CD1c-positive myeloid dendritic cell (primary cell): ENCODE data around the gene IGSF21.

Experiments
- DNase-seq: peaks from one replicate; pipeline ENCODE4 v3.0.0-alpha.2; 2016; ENCODE audit errors: extremely low spot score

The IGSF21 gene

GRCh38 chr1:18145851-18146618 lies 38.4 kb downstream of the IGSF21 start:
- DNase-seq: no peak

DNA sequence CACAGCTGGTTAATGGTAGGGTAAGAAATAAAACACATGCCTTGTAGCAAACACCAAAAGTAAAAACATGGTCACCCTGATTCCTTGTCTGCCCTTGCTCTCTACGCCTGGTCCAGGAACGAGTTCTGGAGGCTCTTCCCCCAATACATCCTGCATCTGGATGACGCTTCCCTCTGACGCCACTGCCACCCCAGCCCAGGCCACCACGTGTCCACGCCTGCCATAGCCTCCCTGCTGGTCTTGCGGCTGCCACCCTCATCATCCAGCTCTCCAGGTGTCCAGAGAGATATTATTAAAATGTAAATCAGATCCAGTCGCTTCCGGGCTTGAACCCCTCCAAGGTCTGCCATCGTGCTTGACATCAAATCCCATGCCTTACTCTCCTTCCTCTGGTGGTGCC lies 39.3 kb downstream of the IGSF21 start:
- DNase-seq: no peak

DNA sequence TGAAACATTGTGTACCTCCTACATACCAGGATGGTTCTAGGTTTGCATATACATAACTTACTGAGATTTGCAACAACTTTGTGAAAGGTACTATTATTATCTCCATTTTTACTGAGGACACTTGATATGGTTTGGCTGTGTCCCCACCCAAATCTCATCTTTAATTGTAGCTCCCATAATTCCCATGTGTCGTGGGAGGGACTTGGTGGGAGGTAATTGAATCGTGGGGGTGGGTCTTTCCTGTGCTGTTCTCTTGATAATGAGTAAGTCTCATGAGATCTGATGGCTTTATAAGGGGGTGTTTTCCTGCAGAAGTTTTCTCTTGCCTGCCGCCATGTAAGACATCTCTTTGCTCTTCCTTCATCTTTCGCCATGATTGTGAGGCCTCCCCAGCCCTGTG lies 40.1 kb downstream of the IGSF21 start:
- DNase-seq: no peak

DNA sequence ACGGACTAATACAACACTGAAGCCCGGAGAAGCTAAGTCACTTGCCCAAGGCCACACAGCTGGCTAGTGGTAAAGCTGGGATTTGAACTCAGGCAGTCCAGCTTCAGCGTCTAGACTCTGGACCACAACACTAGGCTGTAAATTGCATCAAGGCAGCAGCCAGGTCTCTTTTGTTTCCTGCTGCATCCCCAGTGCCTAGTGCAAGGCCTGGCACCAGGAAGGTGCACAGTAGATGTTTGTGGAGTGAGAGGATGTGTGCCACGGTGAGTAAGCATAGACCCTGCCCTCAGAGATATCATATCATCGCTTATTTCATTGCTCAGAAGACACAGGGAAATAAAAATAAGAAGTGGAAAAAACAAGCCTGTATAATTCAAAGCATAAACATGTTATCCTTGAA lies 40.9 kb downstream of the IGSF21 start:
- DNase-seq: no peak

DNA sequence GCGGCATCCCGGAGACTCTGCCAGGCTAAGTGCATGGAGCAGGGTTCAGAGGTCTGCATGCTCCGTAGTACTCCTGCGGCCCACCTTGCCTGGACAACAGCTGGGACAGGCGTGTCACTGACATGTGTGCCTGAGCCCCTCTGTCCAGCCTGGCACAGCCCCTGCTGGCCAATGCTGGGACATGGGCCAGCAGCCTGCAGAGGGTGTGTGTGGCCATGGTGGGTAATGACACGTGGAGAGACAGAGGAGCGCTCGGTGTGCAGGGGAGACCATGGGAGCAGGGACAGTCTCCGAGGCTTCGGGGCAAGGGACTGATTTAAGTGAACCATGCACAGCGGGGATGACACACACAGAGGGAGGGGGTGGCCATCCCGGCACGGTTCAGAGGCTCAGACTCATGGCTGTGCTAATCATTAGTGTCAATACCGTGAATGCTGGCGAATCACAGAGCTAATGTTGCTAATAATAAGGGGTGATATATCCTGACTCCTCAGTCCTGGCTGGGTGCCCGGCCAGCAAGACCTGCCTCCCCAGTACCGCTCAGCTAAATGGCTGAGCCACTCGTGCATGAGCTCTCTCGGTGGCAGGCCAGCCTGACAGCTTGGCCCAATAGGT lies 41.5 kb downstream of the IGSF21 start:
- DNase-seq: no peak

GRCh38 chr1:18151436-18152122 lies 44.0 kb downstream of the IGSF21 start:
- DNase-seq: no peak

GRCh38 chr1:18154430-18155194 lies 47.0 kb downstream of the IGSF21 start:
- DNase-seq: no peak

DNA sequence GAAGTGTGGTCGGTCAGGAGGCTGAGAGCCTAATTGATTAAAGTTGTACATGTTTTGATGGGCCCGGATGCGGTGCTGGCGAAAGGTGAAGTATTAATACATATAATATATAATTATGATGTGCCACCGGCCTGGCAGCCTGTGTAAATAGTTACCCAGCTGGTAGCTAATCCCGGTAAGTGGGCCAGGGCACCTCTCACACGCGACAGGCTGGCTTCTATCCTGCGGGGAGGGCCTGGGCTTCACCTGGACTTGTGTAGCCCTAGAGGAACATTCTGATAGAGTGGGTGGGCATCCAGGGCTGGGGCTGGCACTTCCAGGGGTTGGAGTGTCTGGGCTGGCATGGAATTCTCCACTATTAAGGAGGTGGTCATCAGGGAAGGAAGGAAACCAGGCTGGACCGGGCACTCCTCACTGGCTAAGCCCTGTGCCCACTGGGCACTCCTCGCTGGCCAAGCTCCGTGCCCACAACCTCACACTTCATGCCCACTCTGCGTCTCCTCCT lies 48.3 kb downstream of the IGSF21 start:
- DNase-seq: no peak

GRCh38 chr1:18157352-18157751 lies 49.8 kb downstream of the IGSF21 start:
- no peak for DNase-seq

DNA sequence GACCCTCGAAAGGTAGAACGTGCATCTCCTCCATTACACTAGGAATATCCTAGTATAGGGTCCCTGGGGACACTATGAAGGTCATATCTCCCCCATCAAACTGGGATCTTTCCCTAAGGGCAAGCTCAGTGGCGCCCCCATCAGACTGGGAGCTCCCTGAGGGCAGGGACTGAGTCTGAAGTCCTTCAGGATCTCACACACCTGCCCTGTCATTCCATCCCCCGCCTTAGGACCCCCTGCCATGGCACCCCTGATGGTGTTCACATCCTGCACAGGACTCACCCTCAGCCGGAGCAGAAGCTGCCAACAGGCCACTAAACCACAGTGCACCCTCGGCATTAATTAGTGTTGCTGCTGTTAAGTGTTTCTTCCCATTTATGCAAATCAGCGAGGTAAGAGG lies 50.4 kb downstream of the IGSF21 start:
- no peak for DNase-seq

DNA sequence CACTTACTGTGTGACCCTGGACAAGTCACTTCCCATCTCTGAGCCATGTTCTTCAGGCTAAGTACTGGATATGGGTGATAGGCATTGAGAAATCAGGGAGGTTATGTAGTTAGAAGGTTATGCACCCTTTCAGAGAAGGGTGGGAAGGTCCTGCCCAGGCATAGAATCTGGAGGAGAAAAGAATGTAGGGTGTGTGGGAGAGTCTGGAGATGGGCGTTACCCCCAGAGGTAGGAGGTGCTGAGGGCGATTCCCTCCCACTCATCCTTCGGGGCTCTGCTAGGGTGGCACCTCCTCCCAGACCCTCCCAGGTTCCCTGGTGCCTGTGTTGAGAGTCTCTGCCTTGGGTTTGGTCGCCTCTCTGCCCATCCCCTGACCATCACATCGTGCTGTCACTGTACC lies 51.1 kb downstream of the IGSF21 start:
- DNase-seq: no peak

DNA sequence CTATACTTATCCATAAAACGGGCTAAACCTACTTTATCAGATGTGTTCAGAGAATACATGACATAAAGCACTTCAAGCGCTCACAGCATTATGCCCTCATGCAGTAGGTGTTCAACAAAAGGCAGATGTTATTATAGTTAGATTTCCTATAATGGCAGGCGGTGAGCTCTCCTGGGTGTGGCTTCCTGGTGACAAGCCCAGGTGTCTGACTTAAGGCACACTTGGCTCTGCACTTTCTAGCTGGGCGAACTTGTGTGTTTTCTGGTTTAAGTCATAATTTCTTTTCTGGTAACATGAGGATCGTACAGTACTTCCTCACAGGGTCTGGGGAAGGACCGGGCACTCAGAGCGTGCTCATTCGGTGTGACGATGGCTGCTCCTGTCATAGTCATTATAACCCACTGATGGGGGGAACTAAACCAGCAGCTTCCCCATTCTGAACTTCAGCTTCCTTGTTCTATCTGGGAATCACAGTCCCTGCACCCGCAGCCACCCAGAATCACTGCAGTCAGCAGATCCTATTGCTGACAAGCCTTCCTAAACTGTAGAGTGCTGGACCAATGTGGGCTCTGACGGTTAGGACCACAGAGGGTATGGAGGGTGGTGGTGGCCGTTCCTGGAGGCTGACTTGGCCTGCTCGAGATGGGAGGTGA lies 52.8 kb downstream of the IGSF21 start:
- peak; percentile 89 for DNase-seq

DNA sequence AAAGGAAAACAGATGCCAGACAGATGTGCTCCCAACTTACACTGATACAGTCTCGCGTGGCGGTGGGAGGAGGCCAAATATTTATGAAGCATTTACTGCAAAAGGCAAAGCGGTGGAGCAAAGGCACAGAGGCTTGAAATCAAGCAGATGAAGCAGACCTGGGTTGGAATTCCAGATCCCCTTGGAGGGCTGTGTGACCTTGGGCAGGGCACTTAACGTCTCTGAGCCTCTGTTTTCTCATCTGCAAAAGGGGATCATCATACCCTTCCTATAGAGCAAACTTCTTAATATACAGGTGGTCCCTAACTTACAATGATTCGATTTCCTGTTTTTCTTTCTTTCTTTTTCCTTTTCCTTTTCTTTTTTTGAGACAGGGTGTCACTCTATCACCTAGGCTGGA lies 54.1 kb downstream of the IGSF21 start:
- no peak for DNase-seq

DNA sequence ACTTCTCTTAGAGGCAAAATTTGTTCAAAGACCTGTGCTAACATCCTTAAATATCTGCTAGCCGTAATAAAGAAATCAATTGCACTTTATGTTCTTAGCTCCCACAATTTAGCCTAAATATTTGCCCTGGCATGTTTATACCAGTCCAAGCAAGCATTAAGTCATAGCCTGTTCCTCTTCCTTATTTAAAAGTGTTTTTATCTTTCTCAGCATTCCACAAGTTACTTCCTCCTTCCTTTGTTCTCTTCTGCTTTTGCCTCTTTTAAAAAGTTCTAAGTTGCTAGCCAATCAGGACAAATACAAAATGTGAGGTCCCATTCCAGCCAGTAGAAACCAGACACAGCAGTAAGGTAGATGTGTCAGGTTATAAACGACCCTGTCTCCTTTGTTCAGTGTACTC lies 58.0 kb downstream of the IGSF21 start:
- DNase-seq: peak; percentile 16

- DNase-seq: no peak
Observed at GRCh38 chr1:18166341-18166740, 58.7 kb downstream of the IGSF21 start.

- DNase-seq: no peak
Observed at GRCh38 chr1:18166929-18167328, 59.3 kb downstream of the IGSF21 start.

DNA sequence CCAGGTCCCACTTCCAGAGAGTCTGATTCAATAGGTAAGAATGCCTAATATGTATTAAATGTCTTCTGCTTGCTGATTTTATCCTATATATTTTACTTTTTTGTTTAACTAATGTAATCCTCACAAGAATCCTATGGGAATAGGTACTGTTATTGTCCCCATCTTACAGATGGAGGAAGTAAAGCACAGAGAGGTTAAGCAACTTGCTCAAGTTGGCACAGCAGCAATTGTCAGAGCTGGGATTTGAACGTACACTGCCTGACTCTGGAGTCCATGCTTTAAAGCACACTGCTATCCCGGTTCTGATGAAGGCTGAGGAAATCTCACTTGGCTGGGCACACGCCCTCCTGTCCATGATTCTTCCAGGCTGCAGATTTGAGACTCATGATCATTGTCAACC lies 62.8 kb downstream of the IGSF21 start:
- no peak for DNase-seq

- DNase-seq: no peak
Observed at GRCh38 chr1:18174037-18174436, 66.4 kb downstream of the IGSF21 start.

DNA sequence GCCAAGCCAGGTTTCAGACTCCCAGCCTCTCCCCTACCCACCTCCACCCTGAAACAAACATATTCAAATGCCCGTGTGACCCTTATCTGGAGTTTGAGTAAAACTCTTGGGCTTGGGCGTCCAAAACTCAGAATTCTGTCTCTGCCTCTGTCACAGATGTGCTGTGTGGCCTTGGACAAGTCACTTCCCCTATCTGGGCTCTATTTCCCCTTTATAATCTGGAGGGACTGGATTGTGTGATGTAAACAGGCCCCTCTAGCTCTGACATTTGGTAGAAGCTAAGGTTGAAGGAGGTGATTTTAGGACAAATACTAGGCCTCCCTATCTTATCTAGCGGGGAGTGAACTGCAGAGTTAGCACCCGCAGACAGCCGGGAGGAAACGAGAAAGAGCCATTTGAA lies 67.5 kb downstream of the IGSF21 start:
- peak; percentile 27 for DNase-seq

DNA sequence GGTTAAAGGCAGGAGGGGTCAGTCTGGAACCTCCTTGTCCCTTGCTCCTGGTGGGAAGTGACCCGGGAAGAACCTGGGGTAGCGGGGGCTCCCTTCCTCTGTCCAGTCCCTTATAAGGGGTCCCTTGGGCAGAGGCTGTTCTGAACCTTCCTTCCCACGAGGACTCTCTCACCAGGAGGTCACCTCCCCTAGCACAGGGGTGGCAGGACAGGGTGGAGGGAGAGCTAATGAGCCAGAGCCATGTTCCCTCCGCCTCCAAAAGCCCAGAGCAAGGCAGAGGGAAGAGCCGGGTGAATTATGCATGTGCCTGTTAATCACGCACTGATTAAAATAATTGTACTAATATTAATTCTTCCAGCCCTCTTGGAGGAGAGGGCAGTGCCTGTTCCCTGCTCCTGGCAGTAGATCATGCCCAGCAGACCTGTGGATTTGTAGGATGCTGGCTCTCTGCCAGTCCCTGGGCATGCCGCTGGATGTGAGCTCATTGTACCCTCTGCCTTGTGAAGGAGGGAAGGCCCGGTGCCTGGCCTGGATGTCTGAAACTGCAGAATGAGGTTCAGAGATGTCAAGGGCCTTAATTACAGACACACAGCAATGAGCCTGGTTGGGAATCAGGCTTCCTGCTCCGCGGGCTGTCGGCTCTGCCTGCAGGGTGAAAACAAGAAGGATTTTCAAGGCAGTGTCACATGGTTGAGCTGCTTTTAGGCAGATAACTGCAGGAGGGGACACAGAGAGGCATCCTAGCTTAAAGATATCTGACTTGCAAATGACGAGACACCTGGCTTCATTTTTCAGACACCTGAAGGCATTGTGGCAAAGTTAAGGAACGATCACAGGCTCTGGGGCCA lies 68.2 kb downstream of the IGSF21 start:
- no peak for DNase-seq

- DNase-seq: no peak
Observed at GRCh38 chr1:18176619-18177018, 69.0 kb downstream of the IGSF21 start.
